ENCODE data around the gene CFLAR. TPM values are rescaled to one million over a fixed set of nuclear protein-coding genes. Genes with fewer than 3 reads are reported as not detected.

CFLAR gene
- total RNA-seq, 1 donor from 2014 or later: 144 TPM

Small RNAs within 50 kb of the gene (small RNA-seq; reads per million reads assigned to genes)
- gene AC007283.2 (not detected), gene MTND4LP13 (not detected), gene RNU6-1206P (not detected), gene RNU7-45P (not detected)

Other genes starting within 250 kb of the CFLAR start
- 16.2 TPM for gene PPIL3, start 227.1 kb upstream of the CFLAR start, total RNA-seq
- gene NIF3L1, start 226.8 kb upstream of the CFLAR start, total RNA-seq: 18.7 TPM
- gene ORC2, start 152.5 kb upstream of the CFLAR start, total RNA-seq: 21.6 TPM
- gene HYCC2, start 44.5 kb upstream of the CFLAR start, total RNA-seq: 14.7 TPM
- 38.8 TPM for gene NDUFB3, start 44.2 kb upstream of the CFLAR start, total RNA-seq
- 8.3 TPM for gene CASP10, start 67.0 kb downstream of the CFLAR start, total RNA-seq
- 29.2 TPM for gene CASP8, start 144.4 kb downstream of the CFLAR start, total RNA-seq
- 0.74 TPM for gene FLACC1, start 241.2 kb downstream of the CFLAR start, total RNA-seq